Mucosa of descending colon (tissue), 3 donors: Measurements from ENCODE around the gene ARNT2. TPM values are rescaled to one million over a fixed set of nuclear protein-coding genes. Genes with fewer than 3 reads are reported as not detected.
A peak's percentile ranks its signal among the peaks of the same experiment; 100 is the strongest.
"Not testable (repeated sequence)": the region's sequence is repeated elsewhere in the genome, so short reads cannot be mapped to it uniquely, and the experiment has no call there.

ENCODE experiments used
- ATAC-seq: fragments of 200-7000 bp; cut with Tn5 transposase; one replicate; pipeline ENCODE4 v1.9.1; 2020; ENCODE audit warnings: mild to moderate bottlenecking, moderate library complexity
- DNase-seq, 3 donors: peaks; one replicate each; pipeline ENCODE4 v3.0.0-alpha.2; 2020
- H3K36me3 ChIP-seq: fragments of 200-600 bp; one replicate; pipeline ENCODE4 v1.8.0; 2021; ENCODE audit warnings: low read depth, mild to moderate bottlenecking
- H3K4me1 ChIP-seq: fragments of 200-600 bp; one replicate; pipeline ENCODE4 v1.8.0; 2021; ENCODE audit warnings: low read depth, mild to moderate bottlenecking
- H3K4me3 ChIP-seq: fragments of 200-600 bp; one replicate; pipeline ENCODE4 v1.8.0; 2021; ENCODE audit warnings: mild to moderate bottlenecking
- H3K9me3 ChIP-seq: fragments of 200-600 bp; one replicate; pipeline ENCODE4 v1.8.0; 2021; ENCODE audit warnings: mild to moderate bottlenecking
- CTCF ChIP-seq: fragments of 200-600 bp; IDR thresholded peaks from one replicate; pipeline ENCODE4 v1.8.0; 2022; ENCODE audit warnings: antibody characterized with exemption, mild to moderate bottlenecking
- intact Hi-C, 2 donors: fragments of 100-400 bp; cut with DNase I in 1 of 2; cut with micrococcal nuclease in 1 of 2; formaldehyde crosslinking; loops; one replicate each; pipeline versions ENCODE4 v1.11.0 to v1.11.1; 2022; cut with DNase I, micrococcal nuclease
- microRNA-seq: library from miRNA; unstranded; fragments of <30 nt; microRNA quantifications from one replicate; pipeline ENCODE4, GENCODE V29; 2019
- total RNA-seq, 3 donors: library from RNA; stranded (reverse); fragmentation: NEBNext Ultra II Directional in 2 of 3; extraction: Animal tissue kit (Norgen Biotek cat#: 25700) in 2 of 3; gene quantifications; one replicate each; pipeline versions ENCODE4 v1.2.1 to v1.2.4, GENCODE V29; 2021 to 2023
- donor health status: DM: no; HTN: no; CAD: no; lungs with moderate emphysema.
- donor health status: DM: no; HTN: no; CAD: no.
- donor health status: DM: no; HTN: yes; CAD: no.

ARNT2 gene
- total RNA-seq, 3 donors from 2014 or later: 2.8 to 11.1 (median 3.2) TPM

- no peak overlapping the region for H3K4me3 ChIP-seq
- no peak for TF ChIP-seq CTCF
- H3K36me3 ChIP-seq: no peaks in the 10 kb centered on the region
- peaks cover 3% of the 10 kb centered on the region for H3K9me3 ChIP-seq
- ATAC-seq (no peak), DNase-seq (no peak)
- intact Hi-C loops: no loop called here
- H3K4me1 ChIP-seq: no peaks in the 10 kb centered on the region
These were observed 236.4 kb downstream of the ARNT2 start for GRCh38 chr15:80640531-80641121.

GRCh38 chr15:80641384-80641783 lies 237.2 kb downstream of the ARNT2 start:
- no peaks in the 10 kb centered on the region for H3K4me1 ChIP-seq
- no peak for TF ChIP-seq CTCF
- peak in 1 of 3 donors; percentile 12 for DNase-seq
- ATAC-seq: no peak
- intact Hi-C loops: no loop called here
- no peaks in the 10 kb centered on the region for H3K36me3 ChIP-seq
- H3K4me3 ChIP-seq: no peak overlapping the region
- peaks cover 3% of the 10 kb centered on the region for H3K9me3 ChIP-seq

GRCh38 chr15:80643431-80643951 lies 239.3 kb downstream of the ARNT2 start:
- ATAC-seq (no peak), DNase-seq (no peak)
- Histone ChIP-seq H3K36me3 (no peaks in the 10 kb centered on the region), H3K4me1 (no peaks in the 10 kb centered on the region), H3K4me3 (no peak overlapping the region), H3K9me3 (peaks cover 5% of the 10 kb centered on the region)
- intact Hi-C loops: no loop called here
- TF ChIP-seq CTCF: no peak

GRCh38 chr15:80645494-80646065 lies 241.4 kb downstream of the ARNT2 start:
- Histone ChIP-seq H3K9me3 (peaks cover 5% of the 10 kb centered on the region), H3K4me1 (no peaks in the 10 kb centered on the region), H3K36me3 (no peaks in the 10 kb centered on the region), H3K4me3 (no peak overlapping the region)
- no peak for DNase-seq
- TF ChIP-seq CTCF: no peak
- no peak for ATAC-seq
- intact Hi-C loops: no loop called here

- not testable (repeated sequence) for H3K9me3 ChIP-seq, ATAC-seq, H3K36me3 ChIP-seq
These were observed 243.2 kb downstream of the ARNT2 start for GRCh38 chr15:80647424-80647823.

More at GRCh38 chr15:80647424-80647823, 243.2 kb downstream of the ARNT2 start:
- intact Hi-C loops, H3K4me1 ChIP-seq, H3K4me3 ChIP-seq, DNase-seq: not testable (repeated sequence)

Small RNA genes lying within 50 kb of the gene (microRNA-seq; reads per million reads assigned to microRNA genes)
- gene MIR5572: not detected

Other genes with a start within 250 kb of the ARNT2 start
- gene CTXND1, start 152.2 kb upstream of the ARNT2 start, total RNA-seq: under 1 TPM; 0.09 to 0.70 (median 0.19) TPM